ENCODE measurements around the gene CFL2.
A peak's percentile ranks its signal among the peaks of the same experiment; 100 is the strongest.

The CFL2 gene

GRCh38 chr14:34693228-34693939, 21.0 kb downstream of the CFL2 start:
- Histone ChIP-seq H3K9me3 (ENCODE audit: low read length) (no peaks in the 10 kb centered on the region), H3K79me2 (ENCODE audit: insufficient read depth, low read length) (no peaks in the 10 kb centered on the region), H2AFZ (ENCODE audit: low read length) (no peak overlapping the region), H3K4me1 (ENCODE audit: insufficient read depth, low read length, severe bottlenecking) (peaks cover 10% of the 10 kb centered on the region), H3K4me3 (ENCODE audit: low read depth, low read length, poor library complexity, severe bottlenecking) (no peak overlapping the region), H3K36me3 (ENCODE audit: insufficient read depth, low read length) (no peaks in the 10 kb centered on the region), H3K27ac (ENCODE audit: low read depth, low read length, poor library complexity, severe bottlenecking) (no peak overlapping the region), H3K9me2 (ENCODE audit: low read depth, low read length) (no peaks in the 10 kb centered on the region), H3K4me2 (ENCODE audit: low read length) (peak overlapping the region; percentile 6; the same call in 1 of the 2 replicates), H3F3A (ENCODE audit: insufficient read depth, low read length) (no peaks in the 10 kb centered on the region), H4K20me1 (ENCODE audit: insufficient read depth, low read length) (no peaks in the 10 kb centered on the region), H3K27me3 (ENCODE audit: insufficient read depth, low read length) (no peaks in the 10 kb centered on the region), H3K9ac (ENCODE audit: low read length) (no peak overlapping the region)
- TF ChIP-seq EZH2 (IDR thresholded peaks at IDR 0.05; ENCODE audit: borderline replicate concordance, low read length) (no peak), CTCF (IDR thresholded peaks at IDR 0.05; ENCODE audit: low read length) (no peak)

- no peak overlapping the region for H3K27ac ChIP-seq (ENCODE audit: low read depth, low read length, poor library complexity, severe bottlenecking)
- TF ChIP-seq EZH2 (IDR thresholded peaks at IDR 0.05; ENCODE audit: borderline replicate concordance, low read length) (no peak), CTCF (IDR thresholded peaks at IDR 0.05; ENCODE audit: low read length) (no peak)
- H3K36me3 ChIP-seq (ENCODE audit: insufficient read depth, low read length): no peaks in the 10 kb centered on the region
- H3K4me1 ChIP-seq (ENCODE audit: insufficient read depth, low read length, severe bottlenecking): peaks cover 10% of the 10 kb centered on the region
- peak overlapping the region; percentile 6; the same call in 1 of the 2 replicates for H3K4me2 ChIP-seq (ENCODE audit: low read length)
- H3K27me3 ChIP-seq (ENCODE audit: insufficient read depth, low read length): no peaks in the 10 kb centered on the region
- H3K9me3 ChIP-seq (ENCODE audit: low read length): no peaks in the 10 kb centered on the region
- no peaks in the 10 kb centered on the region for H3K9me2 ChIP-seq (ENCODE audit: low read depth, low read length)
- H3K9ac ChIP-seq (ENCODE audit: low read length): no peak overlapping the region
- H3K4me3 ChIP-seq (ENCODE audit: low read depth, low read length, poor library complexity, severe bottlenecking): no peak overlapping the region
- H4K20me1 ChIP-seq (ENCODE audit: insufficient read depth, low read length): no peaks in the 10 kb centered on the region
- H3K79me2 ChIP-seq (ENCODE audit: insufficient read depth, low read length): no peaks in the 10 kb centered on the region
- no peak overlapping the region for H2AFZ ChIP-seq (ENCODE audit: low read length)
- H3F3A ChIP-seq (ENCODE audit: insufficient read depth, low read length): no peaks in the 10 kb centered on the region
These were observed 21.5 kb downstream of the CFL2 start for GRCh38 chr14:34692898-34693227.

- H3K4me1 ChIP-seq (ENCODE audit: insufficient read depth, low read length, severe bottlenecking): peaks cover 10% of the 10 kb centered on the region
- H3F3A ChIP-seq (ENCODE audit: insufficient read depth, low read length): no peaks in the 10 kb centered on the region
- no peaks in the 10 kb centered on the region for H3K79me2 ChIP-seq (ENCODE audit: insufficient read depth, low read length)
- H3K4me2 ChIP-seq (ENCODE audit: low read length): no peak overlapping the region
- H3K4me3 ChIP-seq (ENCODE audit: low read depth, low read length, poor library complexity, severe bottlenecking): no peak overlapping the region
- H3K27ac ChIP-seq (ENCODE audit: low read depth, low read length, poor library complexity, severe bottlenecking): no peak overlapping the region
- no peaks in the 10 kb centered on the region for H4K20me1 ChIP-seq (ENCODE audit: insufficient read depth, low read length)
- TF ChIP-seq CTCF (IDR thresholded peaks at IDR 0.05; ENCODE audit: low read length) (no peak), EZH2 (IDR thresholded peaks at IDR 0.05; ENCODE audit: borderline replicate concordance, low read length) (no peak)
- H3K9me3 ChIP-seq (ENCODE audit: low read length): no peaks in the 10 kb centered on the region
- no peak overlapping the region for H2AFZ ChIP-seq (ENCODE audit: low read length)
- no peaks in the 10 kb centered on the region for H3K36me3 ChIP-seq (ENCODE audit: insufficient read depth, low read length)
- H3K27me3 ChIP-seq (ENCODE audit: insufficient read depth, low read length): no peaks in the 10 kb centered on the region
- H3K9me2 ChIP-seq (ENCODE audit: low read depth, low read length): no peaks in the 10 kb centered on the region
- H3K9ac ChIP-seq (ENCODE audit: low read length): no peak overlapping the region
These were observed 22.0 kb downstream of the CFL2 start for GRCh38 chr14:34692348-34692747.

All from OCI-LY1 (cell line).